Astrocyte (in vitro differentiated cells and primary cell): ENCODE measurements around the gene TSEN15. TPM values are rescaled to one million over a fixed set of nuclear protein-coding genes. Genes with fewer than 3 reads are reported as not detected.

Experiments
- DNase-seq: peaks from one replicate; pipeline ENCODE4 v3.0.0-alpha.2; 2010; ENCODE audit warnings: low read depth
- FAIRE-seq: peaks from 2 replicates; lab custom pipeline; 2011; peaks lifted over from hg19 to GRCh38; lab: Jason Lieb, UNC
- H2AFZ ChIP-seq: 2 replicates; pipeline ENCODE4 v1.6.0; 2012; ENCODE audit warnings: low read depth, low read length, inconsistent platforms
- H3K27ac ChIP-seq: 2 replicates; pipeline ENCODE4 v1.5.1; 2011; ENCODE audit warnings: low read depth, low read length, inconsistent platforms
- H3K27me3 ChIP-seq: 2 replicates; pipeline ENCODE4 v1.6.0; 2011; ENCODE audit warnings: low read length, inconsistent platforms; ENCODE audit not compliant: insufficient read depth
- H3K36me3 ChIP-seq: 2 replicates; pipeline ENCODE4 v1.5.1; 2011; ENCODE audit warnings: low read length, inconsistent platforms; ENCODE audit not compliant: insufficient read depth
- H3K4me1 ChIP-seq: 2 replicates; pipeline ENCODE4 v1.5.1; 2011; ENCODE audit warnings: low read length, inconsistent platforms; ENCODE audit not compliant: insufficient read depth
- H3K4me2 ChIP-seq: 2 replicates; pipeline ENCODE4 v1.6.0; 2012; ENCODE audit warnings: low read length, inconsistent platforms
- H3K4me3 ChIP-seq: 2 replicates; pipeline ENCODE4 v1.5.1; 2011; ENCODE audit warnings: low read depth, mild to moderate bottlenecking, low read length, inconsistent platforms; ENCODE audit not compliant: insufficient read depth
- H3K79me2 ChIP-seq: 2 replicates; pipeline ENCODE4 v1.6.0; 2012; ENCODE audit warnings: mild to moderate bottlenecking, low read length, inconsistent platforms; ENCODE audit not compliant: insufficient read depth
- H3K9ac ChIP-seq: 2 replicates; pipeline ENCODE4 v1.6.0; 2012; ENCODE audit warnings: mild to moderate bottlenecking, low read length, inconsistent platforms
- H3K9me3 ChIP-seq: 2 replicates; pipeline ENCODE4 v1.5.1; 2012; ENCODE audit warnings: low read depth, mild to moderate bottlenecking, low read length, inconsistent platforms; ENCODE audit not compliant: insufficient read depth
- H4K20me1 ChIP-seq: 2 replicates; pipeline ENCODE4 v1.6.0; 2012; ENCODE audit warnings: low read length, inconsistent platforms; ENCODE audit not compliant: insufficient read depth
- H3K27ac Mint-ChIP-seq: one replicate; pipeline ENCODE4 v1.8.0; 2021; ENCODE audit warnings: mild to moderate bottlenecking, mixed read lengths; ENCODE audit not compliant: unreplicated experiment
- H3K27me3 Mint-ChIP-seq: one replicate; pipeline ENCODE4 v1.8.0; 2021; ENCODE audit warnings: low read depth, mixed read lengths; ENCODE audit not compliant: unreplicated experiment
- H3K36me3 Mint-ChIP-seq: one replicate; pipeline ENCODE4 v1.8.0; 2021; ENCODE audit warnings: low read depth, mixed read lengths; ENCODE audit not compliant: unreplicated experiment
- H3K4me1 Mint-ChIP-seq: one replicate; pipeline ENCODE4 v1.8.0; 2021; ENCODE audit warnings: low read depth, mixed read lengths; ENCODE audit not compliant: unreplicated experiment
- H3K4me3 Mint-ChIP-seq: one replicate; pipeline ENCODE4 v1.8.0; 2021; ENCODE audit warnings: mild to moderate bottlenecking, moderate library complexity, mixed read lengths; ENCODE audit not compliant: unreplicated experiment
- H3K9me3 Mint-ChIP-seq: one replicate; pipeline ENCODE4 v1.8.0; 2021; ENCODE audit warnings: mild to moderate bottlenecking, mixed read lengths; ENCODE audit not compliant: unreplicated experiment
- CTCF ChIP-seq: IDR thresholded peaks from 2 replicates; pipeline ENCODE4 v1.5.1; 2011; ENCODE audit warnings: low read depth, mild to moderate bottlenecking, inconsistent platforms, low read length, moderate library complexity; ENCODE audit not compliant: insufficient read depth
- EZH2 ChIP-seq: IDR thresholded peaks from 2 replicates; pipeline ENCODE4 v1.6.1; 2012; ENCODE audit warnings: mild to moderate bottlenecking, low read length, inconsistent platforms; ENCODE audit not compliant: insufficient read depth
- total RNA-seq: library from RNA; stranded (reverse); gene quantifications from 2 replicates; pipeline ENCODE4 v1.2.1, GENCODE V29; 2021

TSEN15 gene
- total RNA-seq, 1 donor from 2014 or later, result 28.0 TPM

GRCh38 chr1:184101141-184101540, 49.6 kb downstream of the TSEN15 start:
- no peak overlapping the region for H3K4me3 ChIP-seq
- DNase-seq (no peak), FAIRE-seq (no peak)
- Mint-ChIP-seq H3K4me1 (no peaks in the 10 kb centered on the region), H3K27me3 (no peaks in the 10 kb centered on the region), H3K36me3 (peaks cover 7% of the 10 kb centered on the region), H3K27ac (no peak overlapping the region), H3K4me3 (no peak overlapping the region), H3K9me3 (peaks cover 12% of the 10 kb centered on the region)
- no peaks in the 10 kb centered on the region for H3K36me3 ChIP-seq
- no peaks in the 10 kb centered on the region for H4K20me1 ChIP-seq
- H3K4me2 ChIP-seq, result no peak overlapping the region
- no peaks in the 10 kb centered on the region for H3K9me3 ChIP-seq
- H3K27me3 ChIP-seq, result no peaks in the 10 kb centered on the region
- H3K27ac ChIP-seq, result no peak overlapping the region
- no peak overlapping the region for H3K9ac ChIP-seq
- no peaks in the 10 kb centered on the region for H3K4me1 ChIP-seq
- no peaks in the 10 kb centered on the region for H3K79me2 ChIP-seq
- TF ChIP-seq EZH2 (no peak), CTCF (no peak)
- H2AFZ ChIP-seq, result no peak overlapping the region

GRCh38 chr1:184101571-184101970, 50.0 kb downstream of the TSEN15 start:
- DNase-seq (no peak), FAIRE-seq (no peak)
- no peak overlapping the region for H3K4me3 Mint-ChIP-seq
- Histone ChIP-seq H3K36me3 (no peaks in the 10 kb centered on the region), H3K4me2 (no peak overlapping the region), H4K20me1 (no peaks in the 10 kb centered on the region), H3K27me3 (no peaks in the 10 kb centered on the region), H3K4me3 (no peak overlapping the region), H3K9ac (no peak overlapping the region), H3K79me2 (no peaks in the 10 kb centered on the region), H3K27ac (no peak overlapping the region), H3K9me3 (no peaks in the 10 kb centered on the region), H3K4me1 (no peaks in the 10 kb centered on the region), H2AFZ (no peak overlapping the region)
- H3K27me3 Mint-ChIP-seq, result no peaks in the 10 kb centered on the region
- H3K9me3 Mint-ChIP-seq, result peaks cover 13% of the 10 kb centered on the region
- no peak overlapping the region for H3K27ac Mint-ChIP-seq
- H3K36me3 Mint-ChIP-seq, result peaks cover 5% of the 10 kb centered on the region
- H3K4me1 Mint-ChIP-seq, result no peaks in the 10 kb centered on the region
- no peak for TF ChIP-seq CTCF
- TF ChIP-seq EZH2, result no peak

GRCh38 chr1:184110272-184111204, 59.0 kb downstream of the TSEN15 start:
- no peaks in the 10 kb centered on the region for H3K27me3 Mint-ChIP-seq
- Histone ChIP-seq H3K79me2 (no peaks in the 10 kb centered on the region), H3K27me3 (no peaks in the 10 kb centered on the region), H3K4me1 (no peaks in the 10 kb centered on the region), H3K9me3 (no peaks in the 10 kb centered on the region), H3K27ac (no peak overlapping the region), H3K36me3 (no peaks in the 10 kb centered on the region), H3K9ac (no peak overlapping the region), H2AFZ (no peak overlapping the region), H3K4me3 (no peak overlapping the region), H3K4me2 (no peak overlapping the region), H4K20me1 (no peaks in the 10 kb centered on the region)
- H3K27ac Mint-ChIP-seq, result no peak overlapping the region
- no peak for DNase-seq
- no peak overlapping the region for H3K4me3 Mint-ChIP-seq
- H3K36me3 Mint-ChIP-seq, result peaks cover 5% of the 10 kb centered on the region
- TF ChIP-seq EZH2 (no peak), CTCF (no peak)
- no peak for FAIRE-seq
- peaks cover 1% of the 10 kb centered on the region for H3K9me3 Mint-ChIP-seq
- H3K4me1 Mint-ChIP-seq, result peaks cover 14% of the 10 kb centered on the region
